D721Med (cell line): Measurements from ENCODE around the gene IGF2BP3.
A peak's percentile ranks its signal among the peaks of the same experiment; 100 is the strongest.

ENCODE experiments used
- DNase-seq: peaks from one replicate; pipeline ENCODE4 v3.0.0; 2011; ENCODE audit warnings: low spot score; ENCODE audit not compliant: insufficient read length
- FAIRE-seq: peaks from 2 replicates; lab custom pipeline; 2011; peaks lifted over from hg19 to GRCh38; lab: Jason Lieb, UNC
- TF ChIP-seq, protein P1 (sequence below): IDR thresholded peaks from 2 replicates; pipeline ENCODE4 v1.5.1; 2012; ENCODE audit warnings: mild to moderate bottlenecking, control low read depth; ENCODE audit not compliant: insufficient read depth; ENCODE audit errors: missing control alignments

IGF2BP3 gene

DNA sequence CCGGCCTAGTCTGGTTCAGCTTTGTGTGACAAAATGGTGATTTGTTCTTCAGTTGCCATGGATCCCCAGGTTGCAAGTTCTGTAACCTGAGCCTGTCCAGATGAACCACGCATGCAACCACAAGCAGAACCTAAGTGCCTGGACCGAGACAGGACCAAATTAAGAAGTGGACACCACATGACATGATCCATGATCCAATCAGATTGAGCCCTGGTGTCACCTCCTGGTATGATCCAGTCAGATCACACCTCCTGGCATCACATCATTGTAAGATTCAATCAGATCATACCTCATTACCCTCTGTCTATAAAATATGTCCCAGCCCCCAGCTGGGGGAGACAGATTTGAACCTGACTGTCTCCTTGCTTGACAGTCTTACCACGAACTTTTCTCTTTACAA, 101.2 kb downstream of the IGF2BP3 start:
- FAIRE-seq: no peak

GRCh38 chr7:23358152-23358674, 112.1 kb downstream of the IGF2BP3 start:
- no peak for FAIRE-seq
- TF ChIP-seq, protein P1, sequence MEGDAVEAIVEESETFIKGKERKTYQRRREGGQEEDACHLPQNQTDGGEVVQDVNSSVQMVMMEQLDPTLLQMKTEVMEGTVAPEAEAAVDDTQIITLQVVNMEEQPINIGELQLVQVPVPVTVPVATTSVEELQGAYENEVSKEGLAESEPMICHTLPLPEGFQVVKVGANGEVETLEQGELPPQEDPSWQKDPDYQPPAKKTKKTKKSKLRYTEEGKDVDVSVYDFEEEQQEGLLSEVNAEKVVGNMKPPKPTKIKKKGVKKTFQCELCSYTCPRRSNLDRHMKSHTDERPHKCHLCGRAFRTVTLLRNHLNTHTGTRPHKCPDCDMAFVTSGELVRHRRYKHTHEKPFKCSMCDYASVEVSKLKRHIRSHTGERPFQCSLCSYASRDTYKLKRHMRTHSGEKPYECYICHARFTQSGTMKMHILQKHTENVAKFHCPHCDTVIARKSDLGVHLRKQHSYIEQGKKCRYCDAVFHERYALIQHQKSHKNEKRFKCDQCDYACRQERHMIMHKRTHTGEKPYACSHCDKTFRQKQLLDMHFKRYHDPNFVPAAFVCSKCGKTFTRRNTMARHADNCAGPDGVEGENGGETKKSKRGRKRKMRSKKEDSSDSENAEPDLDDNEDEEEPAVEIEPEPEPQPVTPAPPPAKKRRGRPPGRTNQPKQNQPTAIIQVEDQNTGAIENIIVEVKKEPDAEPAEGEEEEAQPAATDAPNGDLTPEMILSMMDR: no peak
- no peak for DNase-seq

More for the DNA sequence above, 101.2 kb downstream of the IGF2BP3 start:
- TF ChIP-seq, protein P1: no peak
- DNase-seq: no peak

DNA sequence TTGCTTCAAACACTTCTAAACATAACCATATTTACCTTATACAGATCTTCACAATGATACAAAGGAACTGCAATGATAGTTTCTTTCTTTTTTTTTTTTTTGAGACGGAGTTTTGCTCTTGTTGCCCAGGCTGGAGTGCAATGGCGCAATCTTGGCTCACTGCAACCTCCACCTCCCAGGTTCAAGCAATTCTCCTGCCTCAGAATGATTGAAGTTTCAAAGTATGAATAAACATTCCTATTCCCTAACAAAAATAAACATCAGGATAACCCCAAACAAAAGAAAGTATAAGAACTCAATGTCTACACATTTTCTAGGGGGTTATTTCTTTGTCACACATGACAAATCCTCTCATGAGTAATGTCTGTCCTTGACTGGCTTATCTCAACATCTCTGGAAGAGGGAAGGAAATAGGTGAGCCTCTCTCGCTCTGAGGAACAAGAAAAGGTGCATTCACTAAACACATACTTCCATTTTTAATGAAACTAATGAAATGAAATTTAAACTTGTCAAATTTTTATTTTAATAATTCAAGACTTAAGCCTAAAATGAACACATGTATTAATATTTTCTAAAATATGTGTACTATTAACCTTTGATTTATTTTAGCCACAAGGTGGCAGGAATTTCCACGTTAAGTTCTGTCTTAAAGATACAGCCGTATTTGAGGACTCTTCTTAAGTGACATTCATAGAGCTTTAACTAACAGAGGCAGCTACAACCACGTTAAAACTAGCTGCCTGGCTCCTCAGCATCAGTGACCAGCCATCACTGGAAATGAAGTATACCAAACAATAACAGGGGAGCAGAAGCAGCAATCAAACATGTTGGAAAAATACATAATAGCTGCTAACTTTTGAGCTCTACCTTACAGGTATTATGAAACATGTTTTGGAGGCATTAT, 112.8 kb downstream of the IGF2BP3 start:
- peak; percentile 58 for FAIRE-seq
- TF ChIP-seq, protein P1: peak; percentile 60

DNA sequence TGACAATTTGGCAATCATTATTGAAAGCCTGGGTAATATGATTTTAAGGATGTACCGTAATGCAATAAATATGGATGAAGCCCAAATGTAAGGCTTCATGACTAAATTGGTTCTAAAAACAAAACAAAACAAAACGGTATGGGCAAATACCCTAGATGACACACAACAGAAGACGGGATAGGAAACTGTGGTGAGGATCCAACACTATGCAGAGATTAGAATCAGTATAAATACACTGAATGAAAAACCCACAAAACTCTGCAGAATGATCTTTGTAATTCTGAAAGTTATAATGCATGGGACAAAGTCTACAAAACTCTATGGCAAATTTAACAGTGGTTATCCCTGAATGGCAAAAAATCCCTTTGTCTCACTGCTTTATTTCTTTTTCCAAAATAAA, 113.6 kb downstream of the IGF2BP3 start:
- TF ChIP-seq, protein P1: no peak
- FAIRE-seq (peak; percentile 55), DNase-seq (no peak)

More for the DNA sequence above, 112.8 kb downstream of the IGF2BP3 start:
- DNase-seq: no peak

DNA sequence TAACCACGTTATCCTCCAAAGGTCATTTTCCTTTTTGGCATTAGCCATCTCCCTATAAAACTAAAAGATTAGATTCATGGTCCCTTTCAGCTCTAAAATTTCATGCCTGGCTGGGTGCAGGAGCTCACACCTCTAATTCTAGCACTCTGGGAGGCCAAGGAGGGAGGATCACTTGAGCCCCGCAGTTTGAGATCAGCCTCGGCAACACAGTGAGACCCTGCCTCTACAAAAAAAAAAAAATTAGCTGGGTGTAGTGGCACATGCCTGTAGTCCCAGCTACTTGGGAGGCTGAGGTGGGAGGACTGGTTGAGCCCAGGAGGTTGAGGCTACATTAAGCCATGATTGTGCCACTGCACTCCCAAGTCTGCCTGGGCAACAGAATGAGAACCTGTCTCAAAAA, 114.1 kb downstream of the IGF2BP3 start:
- no peak for FAIRE-seq
- TF ChIP-seq, protein P1: no peak
- DNase-seq: no peak

- DNase-seq (no peak), FAIRE-seq (no peak)
- TF ChIP-seq, protein P1: no peak
These were observed 117.1 kb downstream of the IGF2BP3 start for GRCh38 chr7:23353172-23353571.

- FAIRE-seq: no peak
- no peak for DNase-seq
- TF ChIP-seq, protein P1: no peak
These were observed 119.8 kb downstream of the IGF2BP3 start for GRCh38 chr7:23350466-23350865.
